Measurements from ENCODE around the gene NCKAP1.
A peak's percentile ranks its signal among the peaks of the same experiment; 100 is the strongest.
"Not testable (repeated sequence)": the region's sequence is repeated elsewhere in the genome, so short reads cannot be mapped to it uniquely, and the experiment has no call there.

Gene NCKAP1

GRCh38 chr2:183057333-183057985, 19.2 kb upstream of the NCKAP1 start:
- no peak overlapping the region for H3K4me3 ChIP-seq (ENCODE audit: low read depth, low read length)
- in situ Hi-C loops (cut with HindIII; ENCODE audit: low sequenced_read_pairs) = no loop called here
- no peak for TF ChIP-seq CTCF (IDR thresholded peaks at IDR 0.05; ENCODE audit: low read depth, low read length, missing control alignments)
- DNase-seq (ENCODE audit: low read depth) = no peak

- no peak for TF ChIP-seq CTCF (IDR thresholded peaks at IDR 0.05; ENCODE audit: low read depth, low read length, missing control alignments)
- no peak for DNase-seq (ENCODE audit: low read depth)
- no peak overlapping the region for H3K4me3 ChIP-seq (ENCODE audit: low read depth, low read length)
- in situ Hi-C loops (cut with HindIII; ENCODE audit: low sequenced_read_pairs) = no loop called here
These were observed 11.2 kb upstream of the NCKAP1 start for GRCh38 chr2:183049420-183049819.

GRCh38 chr2:183047486-183048125, 9.3 kb upstream of the NCKAP1 start:
- in situ Hi-C loops (cut with HindIII; ENCODE audit: low sequenced_read_pairs); DNase-seq (ENCODE audit: low read depth); H3K4me3 ChIP-seq (ENCODE audit: low read depth, low read length): not testable (repeated sequence)

GRCh38 chr2:183043580-183043979, 5.3 kb upstream of the NCKAP1 start:
- DNase-seq (ENCODE audit: low read depth); H3K4me3 ChIP-seq (ENCODE audit: low read depth, low read length); in situ Hi-C loops (cut with HindIII; ENCODE audit: low sequenced_read_pairs): not testable (repeated sequence)

- no peak overlapping the region for H3K4me3 ChIP-seq (ENCODE audit: low read depth, low read length)
- in situ Hi-C loops (cut with HindIII; ENCODE audit: low sequenced_read_pairs) = no loop called here
- TF ChIP-seq CTCF (IDR thresholded peaks at IDR 0.05; ENCODE audit: low read depth, low read length, missing control alignments) = no peak
- DNase-seq (ENCODE audit: low read depth) = no peak
These were observed 2.3 kb upstream of the NCKAP1 start for GRCh38 chr2:183040604-183041003.

GRCh38 chr2:183037553-183038340, 510 bp downstream of the NCKAP1 start:
- no peak for DNase-seq (ENCODE audit: low read depth)
- no peak for TF ChIP-seq CTCF (IDR thresholded peaks at IDR 0.05; ENCODE audit: low read depth, low read length, missing control alignments)
- H3K4me3 ChIP-seq (ENCODE audit: low read depth, low read length) = peak overlapping the region; percentile 60
- in situ Hi-C loops (cut with HindIII; ENCODE audit: low sequenced_read_pairs) = no loop called here

GRCh38 chr2:183037074-183037552, 1.1 kb downstream of the NCKAP1 start:
- in situ Hi-C loops (cut with HindIII; ENCODE audit: low sequenced_read_pairs) = no loop called here
- peak overlapping the region; percentile 60 for H3K4me3 ChIP-seq (ENCODE audit: low read depth, low read length)
- no peak for DNase-seq (ENCODE audit: low read depth)
- no peak for TF ChIP-seq CTCF (IDR thresholded peaks at IDR 0.05; ENCODE audit: low read depth, low read length, missing control alignments)
